GM12874 (cell line): ENCODE measurements around the gene FAM204A.

Source experiments
- CTCF ChIP-seq: IDR thresholded peaks from 2 replicates; pipeline ENCODE4 v1.5.1; 2011; ENCODE audit warnings: low read depth, mild to moderate bottlenecking, control low read depth, low read length, moderate library complexity; ENCODE audit not compliant: insufficient read depth

The FAM204A gene

GRCh38 chr10:118343115-118343514 is 991 bp upstream of the FAM204A start:
- no peak for TF ChIP-seq CTCF

- no peak for TF ChIP-seq CTCF
These were observed 505 bp upstream of the FAM204A start for GRCh38 chr10:118342638-118343020.

DNA sequence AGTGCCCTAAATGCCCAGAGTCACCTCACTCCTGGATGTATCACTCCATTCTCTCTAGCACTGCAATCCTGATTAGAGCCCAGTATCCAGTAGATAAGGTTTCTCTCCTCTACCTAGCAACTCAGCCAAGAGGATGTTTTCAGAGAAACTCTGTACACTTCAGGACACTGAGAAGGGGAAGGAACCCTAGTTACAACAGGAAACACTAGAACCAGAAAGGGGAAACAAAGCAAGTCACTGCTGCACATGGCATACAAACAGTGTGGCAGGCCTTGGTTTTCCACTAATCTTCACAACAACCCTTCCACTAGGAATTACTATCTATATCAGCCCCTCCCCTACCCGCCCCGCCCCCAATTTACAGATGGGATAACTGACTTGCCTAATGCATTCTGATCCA is 1.6 kb downstream of the FAM204A start:
- TF ChIP-seq CTCF, result no peak

GRCh38 chr10:118339111-118339510 is 3.0 kb downstream of the FAM204A start:
- TF ChIP-seq CTCF, result no peak

DNA sequence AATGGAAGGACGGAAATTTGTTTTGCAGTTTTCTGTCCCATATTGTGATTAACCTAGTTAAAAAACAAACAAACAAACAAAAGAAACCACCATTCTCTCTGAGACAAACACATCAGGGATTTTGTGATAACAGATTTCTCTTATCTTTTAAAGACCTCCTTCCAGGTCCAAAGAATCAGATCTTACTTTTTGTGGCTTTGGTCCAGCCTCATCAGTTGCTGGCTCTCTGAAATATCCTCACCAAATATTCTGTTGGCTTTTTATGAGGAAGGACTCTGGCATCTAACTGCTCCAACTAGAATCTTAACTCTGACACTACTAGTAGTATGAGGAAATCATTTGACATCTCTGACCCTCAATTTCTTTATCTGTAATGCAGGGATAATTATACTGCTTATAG is 4.8 kb downstream of the FAM204A start:
- TF ChIP-seq CTCF, result no peak

DNA sequence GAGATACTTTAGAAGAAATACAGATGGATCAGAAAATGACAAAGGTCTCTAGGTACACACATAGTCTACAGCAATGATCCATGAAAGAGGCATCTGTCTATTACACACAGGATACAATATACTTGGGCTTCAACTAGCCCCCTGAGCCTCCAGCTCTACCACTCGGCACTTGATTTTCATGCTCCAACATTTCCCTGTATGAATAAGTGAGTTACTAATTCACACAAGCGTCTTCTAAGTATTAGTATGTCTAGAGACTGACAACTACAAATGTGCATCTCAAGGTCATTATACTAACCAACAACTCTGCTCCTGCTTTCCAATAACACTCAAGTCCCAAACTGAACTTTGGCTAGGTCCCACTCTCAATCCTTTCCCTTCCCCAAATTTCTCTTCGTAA is 8.3 kb downstream of the FAM204A start:
- no peak for TF ChIP-seq CTCF

GRCh38 chr10:118332948-118333710 is 9.0 kb downstream of the FAM204A start:
- TF ChIP-seq CTCF, result no peak
